Kidney glomerular epithelial cell (primary cell): ENCODE measurements around the gene DCLRE1C.
"Not testable (repeated sequence)": the region's sequence is repeated elsewhere in the genome, so short reads cannot be mapped to it uniquely, and the experiment has no call there.

Experiments used
- DNase-seq: peaks from one replicate; lab custom pipeline; 2025; lab: John Stamatoyannopoulos, UW

Gene DCLRE1C

GRCh38 chr10:14945108-14945507 lies 8.8 kb downstream of the DCLRE1C start:
- DNase-seq, result no peak

DNA sequence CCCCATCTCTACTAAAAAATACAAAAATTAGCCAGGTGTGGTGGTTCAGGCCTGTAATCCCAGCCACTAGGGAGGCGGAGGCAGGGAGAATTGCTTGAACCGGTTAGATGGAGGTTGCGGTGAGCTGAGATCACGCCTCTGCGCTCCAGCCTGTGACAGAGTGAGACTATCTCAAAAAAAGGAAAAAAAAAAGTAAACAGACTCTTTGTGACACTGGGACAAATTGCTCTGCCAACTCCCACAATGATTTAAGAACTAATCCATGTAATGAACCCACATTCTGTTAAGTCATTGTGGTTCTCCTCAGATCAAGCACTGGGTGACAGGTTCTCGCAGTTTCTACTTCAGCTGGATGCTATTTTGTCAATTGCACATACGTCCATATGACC lies 11.0 kb downstream of the DCLRE1C start:
- DNase-seq, result not testable (repeated sequence)

GRCh38 chr10:14942147-14942949 lies 11.5 kb downstream of the DCLRE1C start:
- not testable (repeated sequence) for DNase-seq

- DNase-seq, result not testable (repeated sequence)
Observed at GRCh38 chr10:14938971-14939370, 14.9 kb downstream of the DCLRE1C start.

GRCh38 chr10:14936584-14936983 lies 17.3 kb downstream of the DCLRE1C start:
- no peak for DNase-seq

DNA sequence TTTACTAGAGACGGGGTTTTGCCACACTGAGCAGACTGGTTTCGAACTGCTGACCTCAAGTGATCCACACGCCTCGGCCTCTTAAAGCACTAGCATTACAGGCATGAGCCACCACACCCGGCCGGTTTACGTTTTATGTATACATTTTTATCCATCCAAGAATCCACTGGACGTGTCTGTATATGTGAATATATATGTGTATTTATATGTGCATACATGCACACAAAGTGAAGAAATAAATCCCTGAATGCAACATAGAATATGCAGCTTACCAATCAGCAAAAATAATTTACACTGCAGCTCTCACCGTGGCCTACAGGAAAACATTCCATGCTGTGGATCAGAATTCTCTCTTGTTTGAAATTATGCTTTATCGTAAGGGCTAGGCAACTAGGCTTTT lies 23.3 kb downstream of the DCLRE1C start:
- no peak for DNase-seq

DNA sequence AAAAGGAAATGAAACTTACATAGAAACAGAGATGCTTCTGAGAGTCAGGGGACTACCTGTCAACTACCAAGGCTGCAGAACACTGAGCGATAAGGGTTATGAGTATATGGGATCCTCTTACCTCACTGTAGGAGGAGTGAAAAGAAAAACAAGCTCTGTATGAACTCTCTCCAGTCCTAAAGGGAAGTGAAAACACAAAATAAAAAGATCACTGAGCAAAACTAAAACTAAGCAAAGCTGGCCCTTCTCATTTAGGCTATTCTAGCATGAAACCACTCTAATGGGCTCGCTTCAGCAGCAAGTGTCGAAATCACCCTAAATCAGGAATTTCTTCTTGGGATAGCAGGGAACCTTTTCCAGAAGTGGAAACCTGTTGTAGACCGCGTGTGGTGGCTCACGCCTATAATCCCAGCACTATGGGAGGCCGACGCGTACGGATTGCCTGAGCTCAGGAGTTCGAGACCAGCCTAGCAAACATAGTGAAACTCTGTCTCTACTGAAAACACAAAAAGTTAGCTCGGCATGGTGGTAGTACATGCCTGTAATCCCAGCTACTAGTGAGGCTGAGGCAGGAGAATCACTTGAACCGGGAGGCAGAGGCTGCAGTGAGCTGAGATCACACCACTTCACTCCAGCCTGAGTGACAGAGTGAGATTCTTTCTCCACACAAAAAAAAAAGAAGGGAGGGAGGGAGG lies 27.0 kb downstream of the DCLRE1C start:
- DNase-seq, result no peak

DNA sequence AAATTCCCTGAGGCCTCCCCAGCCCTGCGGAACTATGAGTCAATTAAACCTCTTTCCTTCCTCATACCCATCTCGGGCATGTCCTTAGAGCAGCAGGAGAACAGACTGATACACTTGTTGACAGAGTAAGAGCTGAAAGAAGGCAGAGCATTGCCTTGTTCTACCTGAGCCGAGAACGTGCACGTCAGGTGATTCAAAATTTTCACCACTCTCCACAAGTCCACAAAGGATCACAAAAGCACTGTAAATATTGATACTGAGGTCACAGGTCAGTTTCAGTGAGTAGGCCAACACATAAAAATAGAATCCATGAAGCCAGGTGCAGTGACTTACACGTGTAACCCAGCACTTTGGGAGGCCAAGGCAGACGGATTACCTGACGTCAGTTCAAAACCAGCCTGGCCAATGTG lies 27.8 kb downstream of the DCLRE1C start:
- no peak for DNase-seq

- DNase-seq, result no peak
Observed at GRCh38 chr10:14925268-14925667, 28.6 kb downstream of the DCLRE1C start.

GRCh38 chr10:14924013-14924412 lies 29.9 kb downstream of the DCLRE1C start:
- DNase-seq, result no peak

GRCh38 chr10:14918964-14919363 lies 34.9 kb downstream of the DCLRE1C start:
- DNase-seq, result no peak

GRCh38 chr10:14917827-14918226 lies 36.1 kb downstream of the DCLRE1C start:
- DNase-seq, result no peak

DNA sequence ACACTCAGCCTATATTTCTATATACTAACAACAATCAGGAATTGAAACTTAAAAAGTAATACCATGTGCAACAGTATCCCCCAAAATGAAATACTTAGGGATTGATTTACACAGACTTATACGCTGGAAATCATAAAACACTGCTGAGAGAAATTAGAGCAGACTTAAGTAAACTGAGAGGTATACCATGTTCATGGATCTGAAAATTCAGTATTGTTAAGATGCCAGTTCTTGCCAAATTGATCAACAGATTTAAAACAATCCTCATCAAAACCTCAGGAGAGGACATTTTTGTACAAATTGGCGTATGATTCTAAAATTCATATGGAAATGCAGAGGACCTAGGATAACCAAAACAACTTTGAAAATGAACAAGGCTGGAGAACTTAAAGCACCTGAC lies 37.3 kb downstream of the DCLRE1C start:
- no peak for DNase-seq

DNA sequence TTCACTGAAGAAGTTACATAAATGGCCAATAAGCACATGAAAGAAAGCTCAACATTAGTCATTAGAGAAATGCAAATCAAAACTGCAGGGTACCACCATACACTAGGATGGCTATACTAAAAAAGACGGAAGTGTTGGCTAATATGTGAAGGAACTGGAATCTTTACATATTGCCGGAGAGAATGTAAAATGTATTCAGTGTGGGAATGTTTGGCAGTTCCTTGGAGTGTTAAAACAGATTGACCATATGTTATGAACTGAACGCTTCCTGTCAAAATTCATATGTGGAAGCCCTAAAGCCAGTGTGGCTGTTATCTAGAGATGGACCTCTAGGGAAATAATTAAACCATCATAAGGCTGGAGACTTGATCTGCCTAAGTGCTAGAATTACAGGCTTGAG lies 42.1 kb downstream of the DCLRE1C start:
- DNase-seq, result no peak

DNA sequence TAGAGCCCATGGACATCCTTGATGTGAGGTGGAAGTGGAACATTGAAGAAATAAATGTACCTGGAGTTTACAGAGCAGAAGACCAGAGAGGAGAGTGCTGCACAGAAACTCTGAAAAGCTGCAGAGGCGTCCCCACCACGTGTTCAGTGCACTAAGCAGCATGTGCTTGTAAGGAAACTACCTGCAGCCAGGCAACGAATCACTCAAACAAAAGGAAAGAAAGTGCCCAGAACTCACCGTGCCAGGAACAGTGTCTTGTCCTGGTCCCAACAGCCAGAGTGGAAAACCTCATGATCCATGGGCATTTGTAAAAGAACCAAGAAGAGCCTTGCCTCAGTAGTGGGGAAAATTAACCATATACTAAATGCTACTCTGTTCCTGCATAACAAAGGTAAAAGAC lies 42.9 kb downstream of the DCLRE1C start:
- no peak for DNase-seq

DNA sequence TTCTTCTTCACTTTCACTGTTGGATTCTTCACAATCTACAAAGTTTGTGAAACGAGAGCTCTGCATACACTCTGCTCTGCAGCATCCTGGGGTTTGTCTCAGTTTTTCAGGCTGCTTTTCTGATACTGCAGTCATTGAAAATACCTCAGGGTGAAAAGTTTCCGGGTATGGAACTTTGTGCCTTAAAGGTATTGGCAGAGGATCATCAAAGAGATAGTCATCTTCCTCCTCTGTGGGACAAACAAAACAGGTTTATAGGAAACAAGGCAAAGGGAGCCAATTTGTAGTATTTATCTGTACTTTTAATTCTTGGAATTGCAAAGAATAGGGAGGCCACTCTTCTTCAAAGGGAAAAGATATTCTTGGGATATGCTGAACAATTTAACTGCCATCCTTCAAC lies 44.8 kb downstream of the DCLRE1C start:
- no peak for DNase-seq

GRCh38 chr10:14907591-14907990 lies 46.3 kb downstream of the DCLRE1C start:
- DNase-seq, result not testable (repeated sequence)

DNA sequence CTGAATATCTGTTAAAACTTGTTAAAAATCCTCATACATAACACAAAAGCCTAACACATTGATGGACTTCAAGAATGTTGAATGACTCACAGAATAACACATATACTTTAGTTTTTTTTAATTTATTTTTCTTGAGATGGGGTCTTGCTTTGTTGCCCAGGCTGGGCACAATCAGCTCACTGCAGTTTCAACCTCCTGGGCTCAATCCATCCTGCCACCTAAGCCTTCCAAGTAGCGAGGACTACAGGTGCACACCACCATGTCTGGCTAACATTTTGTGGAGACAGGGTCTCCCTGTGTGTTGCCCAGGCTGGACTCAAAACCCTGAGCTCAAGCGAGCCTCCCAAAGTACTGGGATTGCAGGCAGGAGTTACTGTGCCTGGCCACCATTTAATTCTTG lies 47.1 kb downstream of the DCLRE1C start:
- no peak for DNase-seq

GRCh38 chr10:14905890-14906289 lies 48.0 kb downstream of the DCLRE1C start:
- no peak for DNase-seq

GRCh38 chr10:14904864-14905263 lies 49.0 kb downstream of the DCLRE1C start:
- no peak for DNase-seq

GRCh38 chr10:14904316-14904732 lies 49.6 kb downstream of the DCLRE1C start:
- DNase-seq, result no peak

- no peak for DNase-seq
Observed at GRCh38 chr10:14891151-14891550, 62.7 kb downstream of the DCLRE1C start.

GRCh38 chr10:14889318-14889717 lies 64.6 kb downstream of the DCLRE1C start:
- DNase-seq, result peak; percentile 14

DNA sequence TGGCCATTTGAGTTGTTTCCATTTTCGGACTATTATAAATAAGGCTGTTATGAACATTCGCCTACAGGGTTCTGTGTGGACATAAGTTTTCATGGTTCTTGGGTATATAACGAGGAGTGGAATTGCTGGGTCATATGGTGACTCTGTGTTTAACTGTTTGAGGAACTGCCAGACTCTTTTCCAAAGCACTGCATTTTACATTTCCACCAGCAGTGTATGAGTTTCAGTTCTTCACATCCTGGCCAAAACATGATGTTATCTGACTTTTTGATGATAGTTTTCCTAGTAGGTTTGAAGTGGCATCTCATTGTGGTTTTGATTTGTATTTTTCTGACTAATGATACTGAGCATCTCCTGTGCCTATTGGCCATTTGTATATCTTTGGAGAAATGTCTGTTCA lies 69.8 kb downstream of the DCLRE1C start:
- DNase-seq, result no peak
